Activated T-cell treated with anti-CD3 and anti-CD28 coated beads, Interleukin-2, amount 50 U/mL, for 4 hours (primary cell): ENCODE measurements around the gene GIPC1. TPM values are rescaled to one million over a fixed set of nuclear protein-coding genes. Genes with fewer than 3 reads are reported as not detected.
"Not testable (repeated sequence)": the region's sequence is repeated elsewhere in the genome, so short reads cannot be mapped to it uniquely, and the experiment has no call there.

ENCODE experiments used
- ATAC-seq, 2 donors: fragments of 200-7000 bp; cut with Tn5 transposase; one replicate each; pipeline ENCODE4 v1.10.0; 2021
- DNase-seq: peaks from one replicate; pipeline ENCODE4 v3.0.0-alpha.2; 2020
- H3K27me3 Mint-ChIP-seq: one replicate; pipeline ENCODE4 v1.8.0; 2021; ENCODE audit warnings: low read depth, mixed read lengths
- H3K36me3 Mint-ChIP-seq: one replicate; pipeline ENCODE4 v1.8.0; 2022; ENCODE audit warnings: mixed read lengths; ENCODE audit not compliant: insufficient read depth
- H3K4me1 Mint-ChIP-seq: one replicate; pipeline ENCODE4 v1.8.0; 2021; ENCODE audit warnings: low read depth, mixed read lengths
- H3K4me3 Mint-ChIP-seq: one replicate; pipeline ENCODE4 v1.8.0; 2021; ENCODE audit warnings: mild to moderate bottlenecking, moderate library complexity, mixed read lengths
- H3K9me3 Mint-ChIP-seq: one replicate; pipeline ENCODE4 v1.8.0; 2021; ENCODE audit warnings: mixed read lengths
- total RNA-seq, 3 donors: library from RNA; stranded (reverse); gene quantifications; one replicate each; pipeline ENCODE4 v1.2.1, GENCODE V29; 2021

Gene GIPC1
- total RNA-seq, 3 donors from 2014 or later: 42.5 to 49.8 (median 44.3) TPM

DNA sequence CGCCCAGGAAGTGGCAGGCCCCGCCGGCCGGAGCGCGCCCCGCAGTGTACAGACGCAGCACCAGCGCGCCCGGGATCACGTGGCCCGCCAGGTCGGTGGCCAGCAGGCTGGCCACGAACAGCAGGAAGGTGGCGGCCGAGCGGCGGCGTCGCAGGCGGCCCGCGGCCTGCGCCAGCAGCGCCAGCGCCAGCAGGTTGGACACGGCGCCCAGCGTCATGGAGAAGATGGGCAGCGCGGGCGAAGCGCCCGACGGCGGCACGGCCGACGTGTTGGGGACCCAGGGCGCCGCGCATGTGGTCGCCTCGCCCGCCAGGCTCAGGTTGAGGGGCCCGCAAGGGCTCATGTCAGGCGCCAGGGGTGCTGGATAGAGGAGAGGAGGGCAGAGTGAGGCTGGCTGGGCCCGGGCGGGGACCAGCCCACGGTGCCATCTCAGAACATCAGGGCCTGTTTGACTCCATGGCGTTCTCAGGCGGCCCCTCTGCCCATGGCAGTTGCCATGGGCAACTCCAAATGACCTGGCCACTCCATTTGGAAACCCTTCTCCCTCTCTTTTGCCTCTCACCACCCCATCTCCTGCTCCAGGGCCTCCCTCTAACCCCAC is 21.8 kb downstream of the GIPC1 start:
- DNase-seq: no peak

DNA sequence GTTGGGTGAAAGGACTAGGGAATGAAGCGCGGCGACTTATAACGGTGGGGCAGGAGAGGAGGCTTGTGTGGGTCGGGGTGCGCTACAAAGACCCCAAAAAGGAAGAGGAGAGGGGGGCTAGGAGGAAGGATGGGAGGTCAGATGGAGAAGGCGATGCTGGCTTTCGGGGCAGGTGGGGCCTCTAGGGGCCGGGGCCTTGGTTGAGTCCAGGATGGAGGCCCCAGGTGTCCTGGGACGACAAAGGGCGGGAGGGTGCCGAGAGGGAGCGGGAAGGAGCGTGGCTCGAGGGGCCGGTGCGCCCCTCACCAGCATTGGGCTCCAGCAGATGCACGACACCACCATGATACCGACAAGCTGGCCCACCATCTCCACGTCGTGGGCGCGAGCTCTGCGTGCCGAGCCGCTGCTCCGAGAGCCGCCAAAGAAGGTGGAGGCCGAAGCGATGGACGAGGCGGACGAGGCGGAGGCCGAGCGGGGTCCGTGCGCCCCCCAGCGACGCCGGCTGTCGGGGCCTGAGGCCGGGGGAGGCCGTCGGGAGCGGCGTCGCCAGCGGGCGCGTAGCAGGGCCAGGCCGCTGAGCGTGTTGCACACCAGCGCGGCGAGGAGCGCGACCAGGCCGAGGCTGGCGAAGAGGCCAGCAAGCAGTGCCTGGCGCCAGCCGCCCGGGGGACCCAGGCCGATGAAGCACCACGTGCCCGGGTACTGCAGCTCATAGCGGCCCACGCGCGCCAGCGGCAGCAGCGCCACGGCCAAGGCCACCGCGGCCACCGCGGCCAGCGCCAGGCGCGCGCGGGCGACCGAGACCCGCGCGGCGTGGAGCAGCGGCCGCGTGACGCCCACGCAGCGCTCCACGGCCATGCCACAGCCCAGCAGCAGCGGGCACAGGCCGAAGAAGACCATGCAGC is 22.6 kb downstream of the GIPC1 start:
- Mint-ChIP-seq H3K36me3 (peaks cover 4% of the 10 kb centered on the region), H3K4me1 (peaks cover 32% of the 10 kb centered on the region), H3K4me3 (peak overlapping the region; percentile 31), H3K27me3 (peaks cover 22% of the 10 kb centered on the region), H3K9me3 (no peaks in the 10 kb centered on the region)
- no peak for DNase-seq
- ATAC-seq: no peak

More for the DNA sequence above, 21.8 kb downstream of the GIPC1 start:
- H3K27me3 Mint-ChIP-seq: peaks cover 22% of the 10 kb centered on the region
- no peak for ATAC-seq
- H3K36me3 Mint-ChIP-seq: peaks cover 3% of the 10 kb centered on the region
- no peaks in the 10 kb centered on the region for H3K9me3 Mint-ChIP-seq
- H3K4me1 Mint-ChIP-seq: peaks cover 32% of the 10 kb centered on the region
- no peak overlapping the region for H3K4me3 Mint-ChIP-seq

DNA sequence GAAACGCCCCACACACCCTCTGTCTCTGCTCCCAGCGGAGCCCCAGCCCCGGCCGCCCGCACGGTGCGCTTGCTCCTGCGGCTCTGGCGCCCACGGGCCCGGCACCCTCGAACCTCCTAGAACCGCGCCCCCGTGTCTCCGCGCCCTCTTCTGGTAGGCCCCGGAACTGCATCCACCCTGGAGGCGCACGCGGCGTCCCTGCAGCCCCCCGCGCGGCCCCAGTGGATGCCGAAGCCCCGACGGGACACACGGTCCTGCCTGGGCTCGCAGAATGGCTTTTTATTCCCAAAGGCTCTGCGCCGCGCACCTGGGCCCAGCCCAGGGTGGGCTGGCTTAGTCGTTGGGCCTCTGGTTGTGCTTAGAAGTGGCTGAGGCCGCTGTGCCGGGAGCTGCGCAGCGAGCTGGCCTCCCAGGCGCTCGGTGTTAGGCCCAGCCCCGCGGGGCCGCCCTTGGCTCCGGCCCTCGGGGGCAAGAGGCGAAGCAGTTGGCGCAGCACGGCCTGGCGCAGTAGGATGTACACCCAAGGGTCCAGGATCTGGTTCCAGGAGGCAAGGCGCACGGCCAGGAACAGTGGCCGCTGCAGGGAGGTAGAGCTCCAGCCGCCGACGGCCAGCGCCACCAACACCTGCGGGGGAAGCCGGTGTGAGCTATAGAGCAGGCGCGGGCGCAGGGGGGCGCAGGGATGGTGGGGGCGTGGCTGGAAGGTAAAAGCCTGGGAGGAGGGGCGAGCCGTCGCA is 23.6 kb downstream of the GIPC1 start:
- Mint-ChIP-seq H3K9me3 (no peaks in the 10 kb centered on the region), H3K4me3 (peak overlapping the region; percentile 24), H3K36me3 (peaks cover 9% of the 10 kb centered on the region), H3K27me3 (peaks cover 22% of the 10 kb centered on the region), H3K4me1 (peaks cover 32% of the 10 kb centered on the region)
- ATAC-seq: peak; percentile 70
- DNase-seq: peak; percentile 91

DNA sequence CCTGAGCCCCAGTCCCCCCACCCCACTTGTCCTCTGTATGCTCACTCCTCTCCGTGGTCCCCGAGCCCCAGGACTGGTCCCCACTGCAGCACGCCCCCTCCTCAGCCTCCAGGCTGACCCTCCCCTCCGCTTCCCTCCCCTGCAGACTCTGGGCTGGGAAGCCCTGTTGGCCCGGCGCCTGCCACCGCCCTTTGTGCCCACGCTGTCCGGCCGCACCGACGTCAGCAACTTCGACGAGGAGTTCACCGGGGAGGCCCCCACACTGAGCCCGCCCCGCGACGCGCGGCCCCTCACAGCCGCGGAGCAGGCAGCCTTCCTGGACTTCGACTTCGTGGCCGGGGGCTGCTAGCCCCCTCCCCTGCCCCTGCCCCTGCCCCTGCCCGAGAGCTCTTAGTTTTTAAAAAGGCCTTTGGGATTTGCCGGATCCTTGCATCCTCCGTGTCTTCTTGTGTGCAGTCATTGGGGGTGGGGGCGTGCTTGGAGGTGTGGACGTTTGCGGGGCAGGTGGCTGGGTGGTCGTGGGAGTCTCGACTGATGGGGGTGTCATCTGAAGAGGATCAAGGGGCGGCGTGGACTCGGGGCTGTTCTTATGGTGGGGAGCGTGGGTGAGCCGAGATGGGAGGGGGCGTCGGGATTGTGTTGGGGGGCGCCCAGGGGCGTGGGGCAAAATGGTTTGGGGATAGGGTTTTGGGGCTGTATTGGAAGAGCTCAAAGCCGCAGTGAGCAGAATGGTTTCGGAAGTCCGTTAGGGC is 24.3 kb downstream of the GIPC1 start:
- ATAC-seq (no peak), DNase-seq (no peak)
- no peaks in the 10 kb centered on the region for H3K9me3 Mint-ChIP-seq
- peaks cover 30% of the 10 kb centered on the region for H3K4me1 Mint-ChIP-seq
- no peak overlapping the region for H3K4me3 Mint-ChIP-seq
- peaks cover 21% of the 10 kb centered on the region for H3K27me3 Mint-ChIP-seq
- peaks cover 9% of the 10 kb centered on the region for H3K36me3 Mint-ChIP-seq

DNA sequence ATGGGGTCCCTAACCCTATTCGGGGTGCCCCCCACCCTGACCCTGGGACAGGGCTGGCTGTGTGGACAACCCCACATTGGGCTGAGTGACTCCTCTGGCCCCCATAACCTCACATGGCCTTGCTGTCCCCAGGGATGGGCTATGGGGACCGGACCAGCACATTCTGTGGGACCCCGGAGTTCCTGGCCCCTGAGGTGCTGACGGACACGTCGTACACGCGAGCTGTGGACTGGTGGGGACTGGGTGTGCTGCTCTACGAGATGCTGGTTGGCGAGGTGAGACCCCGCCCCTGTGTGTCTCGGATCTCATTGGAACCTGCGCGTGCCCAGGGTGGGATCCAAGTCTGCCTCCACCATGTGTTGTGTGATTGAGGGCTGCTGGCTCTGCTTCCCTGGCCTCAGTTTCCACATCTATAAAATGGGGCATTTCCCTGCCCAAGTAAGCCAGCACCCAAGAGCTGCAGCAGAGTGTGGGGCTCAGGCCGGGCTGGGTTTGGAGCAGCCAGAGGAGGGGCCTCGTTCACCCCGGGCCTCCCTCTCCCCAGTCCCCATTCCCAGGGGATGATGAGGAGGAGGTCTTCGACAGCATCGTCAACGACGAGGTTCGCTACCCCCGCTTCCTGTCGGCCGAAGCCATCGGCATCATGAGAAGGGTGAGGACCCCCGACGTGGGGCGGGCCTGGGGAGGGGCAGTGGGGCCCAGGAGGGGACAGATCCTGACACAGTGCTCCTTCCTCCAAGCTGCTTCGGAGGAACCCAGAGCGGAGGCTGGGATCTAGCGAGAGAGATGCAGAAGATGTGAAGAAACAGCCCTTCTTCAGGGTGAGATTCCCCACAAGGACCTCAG is 25.7 kb downstream of the GIPC1 start:
- no peaks in the 10 kb centered on the region for H3K9me3 Mint-ChIP-seq

DNA sequence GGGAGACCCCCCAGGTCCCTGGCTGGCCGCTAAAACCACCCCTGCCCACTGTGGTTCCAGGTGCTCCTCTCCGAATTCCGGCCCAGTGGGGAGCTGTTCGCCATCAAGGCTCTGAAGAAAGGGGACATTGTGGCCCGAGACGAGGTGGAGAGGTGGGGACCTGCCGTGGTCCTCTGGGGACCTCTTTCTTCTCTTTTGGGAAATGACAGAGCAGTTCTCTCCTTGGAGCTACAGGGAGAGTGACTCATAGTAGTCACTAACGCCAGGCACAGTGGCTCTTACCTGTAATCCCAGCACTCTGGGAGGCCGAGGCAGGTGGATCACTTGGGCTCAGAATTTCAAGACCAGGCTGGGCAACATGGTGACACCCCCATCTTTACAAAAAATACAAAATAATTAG is 28.1 kb downstream of the GIPC1 start:
- no peak overlapping the region for H3K4me3 Mint-ChIP-seq
- H3K36me3 Mint-ChIP-seq: peaks cover 16% of the 10 kb centered on the region

More for the DNA sequence above, 25.7 kb downstream of the GIPC1 start:
- no peak for DNase-seq
- Mint-ChIP-seq H3K36me3 (peaks cover 9% of the 10 kb centered on the region), H3K4me3 (no peak overlapping the region), H3K4me1 (peaks cover 17% of the 10 kb centered on the region), H3K27me3 (peaks cover 14% of the 10 kb centered on the region)
- ATAC-seq: no peak

DNA sequence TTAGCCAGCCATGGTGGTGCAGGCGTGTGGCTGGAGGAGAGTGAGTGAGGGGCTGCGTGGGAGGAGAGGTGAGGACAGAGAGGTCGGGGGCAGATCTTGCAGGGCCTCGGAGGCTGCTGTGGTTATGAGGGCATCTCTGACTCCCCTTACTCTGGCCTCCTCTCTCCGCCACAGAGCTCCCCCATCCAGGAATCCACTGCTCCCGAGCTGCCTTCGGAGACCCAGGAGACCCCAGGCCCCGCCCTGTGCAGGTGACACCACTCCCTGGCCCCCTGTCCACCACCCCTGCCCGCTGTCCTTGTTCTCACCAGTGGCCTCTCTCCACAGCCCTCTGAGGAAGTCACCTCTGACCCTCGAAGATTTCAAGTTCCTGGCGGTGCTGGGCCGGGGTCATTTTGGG is 28.5 kb downstream of the GIPC1 start:
- Mint-ChIP-seq H3K4me1 (peaks cover 4% of the 10 kb centered on the region), H3K36me3 (peaks cover 20% of the 10 kb centered on the region)

More for the DNA sequence above, 28.1 kb downstream of the GIPC1 start:
- DNase-seq (no peak), ATAC-seq (no peak)
- H3K27me3 Mint-ChIP-seq: peaks cover 2% of the 10 kb centered on the region
- H3K4me1 Mint-ChIP-seq: peaks cover 5% of the 10 kb centered on the region
- no peaks in the 10 kb centered on the region for H3K9me3 Mint-ChIP-seq

DNA sequence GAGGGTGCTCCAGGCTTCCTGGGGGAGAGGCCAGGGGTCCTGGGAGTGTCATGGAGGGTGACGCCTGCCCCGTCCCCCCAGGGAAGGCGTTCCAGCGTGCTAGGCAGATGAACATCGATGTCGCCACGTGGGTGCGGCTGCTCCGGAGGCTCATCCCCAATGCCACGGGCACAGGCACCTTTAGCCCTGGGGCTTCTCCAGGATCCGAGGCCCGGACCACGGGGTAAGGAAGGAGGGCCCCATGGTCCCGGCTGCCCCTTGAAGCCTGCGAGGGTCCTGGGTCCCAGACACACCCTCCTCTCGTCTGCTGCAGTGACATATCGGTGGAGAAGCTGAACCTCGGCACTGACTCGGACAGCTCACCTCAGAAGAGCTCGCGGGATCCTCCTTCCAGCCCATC is 32.2 kb downstream of the GIPC1 start:
- Mint-ChIP-seq H3K9me3 (no peaks in the 10 kb centered on the region), H3K27me3 (no peaks in the 10 kb centered on the region), H3K4me3 (no peak overlapping the region), H3K4me1 (peaks cover 2% of the 10 kb centered on the region), H3K36me3 (peaks cover 28% of the 10 kb centered on the region)
- DNase-seq (no peak), ATAC-seq (no peak)

More for the DNA sequence above, 28.5 kb downstream of the GIPC1 start:
- Mint-ChIP-seq H3K9me3 (no peaks in the 10 kb centered on the region), H3K4me3 (no peak overlapping the region), H3K27me3 (no peaks in the 10 kb centered on the region)
- ATAC-seq: no peak
- DNase-seq: no peak

DNA sequence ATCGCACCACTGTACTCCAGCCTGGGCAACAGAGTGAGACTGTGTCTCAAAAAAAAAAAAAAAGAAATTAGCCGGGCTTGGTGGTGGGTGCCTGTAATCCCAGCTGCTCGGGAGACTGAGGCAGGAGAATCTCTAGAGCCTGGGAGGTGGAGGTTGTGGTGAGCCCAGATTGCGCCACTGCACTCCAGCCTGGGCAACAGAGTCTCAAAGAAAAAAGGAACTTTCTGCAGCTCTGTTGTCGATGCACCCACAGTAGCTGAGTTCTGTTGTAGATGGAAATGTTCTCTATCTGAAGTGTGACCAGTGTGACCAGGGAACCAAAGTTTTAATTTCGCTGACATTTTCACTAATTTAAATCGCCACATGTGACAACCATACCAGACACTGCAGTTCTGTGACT is 33.5 kb downstream of the GIPC1 start:
- H3K4me1 Mint-ChIP-seq, H3K4me3 Mint-ChIP-seq, H3K9me3 Mint-ChIP-seq, DNase-seq, ATAC-seq, H3K27me3 Mint-ChIP-seq: not testable (repeated sequence)
- H3K36me3 Mint-ChIP-seq: peaks cover 23% of the 10 kb centered on the region

DNA sequence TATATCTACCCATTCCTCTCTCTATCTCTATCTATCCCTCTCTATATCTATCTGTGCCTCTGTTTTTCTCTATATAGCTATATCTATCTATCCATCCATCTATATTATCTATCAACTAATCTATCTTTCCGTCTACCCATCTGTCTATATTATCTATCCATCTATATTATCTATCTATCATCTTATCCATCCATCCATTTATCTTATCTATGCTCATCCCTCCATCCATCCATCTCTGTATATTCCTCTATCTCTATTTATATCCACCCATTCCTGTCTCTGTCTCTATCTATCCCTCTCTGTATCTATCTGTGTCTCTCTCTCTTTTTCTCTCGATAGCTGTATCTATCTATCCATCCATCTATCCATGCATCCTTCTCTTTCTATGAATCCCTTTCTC is 35.0 kb downstream of the GIPC1 start:
- H3K9me3 Mint-ChIP-seq: no peaks in the 10 kb centered on the region
- no peak overlapping the region for H3K4me3 Mint-ChIP-seq
- DNase-seq: no peak
- ATAC-seq: no peak
- H3K36me3 Mint-ChIP-seq: peaks cover 24% of the 10 kb centered on the region
- no peaks in the 10 kb centered on the region for H3K27me3 Mint-ChIP-seq
- H3K4me1 Mint-ChIP-seq: peaks cover 2% of the 10 kb centered on the region

DNA sequence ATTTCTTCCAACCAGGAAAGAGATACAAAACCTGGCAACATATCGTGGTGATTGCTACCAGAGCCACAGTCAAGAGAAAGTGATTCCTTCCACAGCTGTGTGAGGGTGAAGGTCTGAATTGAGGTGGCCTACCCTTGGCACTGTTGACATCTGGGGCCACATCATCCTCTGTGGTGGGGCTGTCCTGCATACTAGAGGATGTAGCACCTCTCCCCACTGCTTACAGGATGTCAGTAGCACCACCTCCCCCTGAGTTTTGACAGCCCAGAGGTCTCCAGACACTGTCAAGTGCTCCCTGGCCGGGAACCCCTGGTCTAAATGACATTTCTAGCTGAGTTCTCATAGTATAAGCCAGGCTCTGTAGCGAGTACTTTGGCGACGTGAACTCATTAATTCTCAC is 36.2 kb downstream of the GIPC1 start:
- no peaks in the 10 kb centered on the region for H3K27me3 Mint-ChIP-seq
- DNase-seq (no peak), ATAC-seq (peak in 1 of 2 donors; percentile 90)
- H3K36me3 Mint-ChIP-seq: peaks cover 21% of the 10 kb centered on the region
- H3K4me3 Mint-ChIP-seq: no peak overlapping the region
- peaks cover 2% of the 10 kb centered on the region for H3K4me1 Mint-ChIP-seq
- H3K9me3 Mint-ChIP-seq: no peaks in the 10 kb centered on the region

DNA sequence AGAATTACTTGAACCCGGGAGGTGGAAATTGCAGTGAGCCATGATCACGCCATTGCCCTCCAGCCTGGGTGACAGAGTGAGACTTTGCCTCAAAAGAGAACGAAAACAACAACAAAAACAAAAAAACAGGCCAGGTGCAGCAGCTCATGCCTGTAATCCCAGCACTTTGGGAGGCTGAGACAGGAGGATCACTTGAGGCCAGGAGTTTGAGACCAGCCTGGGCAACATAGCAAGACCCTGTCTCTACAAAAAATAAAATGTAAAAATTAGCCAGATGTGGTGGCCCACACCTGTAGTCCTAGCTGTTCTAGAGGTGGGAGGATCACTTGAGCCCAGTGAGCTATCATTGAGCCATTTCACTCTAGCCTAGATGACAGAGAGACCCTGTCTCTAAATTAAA is 43.6 kb downstream of the GIPC1 start:
- Mint-ChIP-seq H3K36me3 (peaks cover 29% of the 10 kb centered on the region), H3K4me1 (peaks cover 12% of the 10 kb centered on the region)
- not testable (repeated sequence) for DNase-seq, H3K9me3 Mint-ChIP-seq, H3K4me3 Mint-ChIP-seq, ATAC-seq, H3K27me3 Mint-ChIP-seq

DNA sequence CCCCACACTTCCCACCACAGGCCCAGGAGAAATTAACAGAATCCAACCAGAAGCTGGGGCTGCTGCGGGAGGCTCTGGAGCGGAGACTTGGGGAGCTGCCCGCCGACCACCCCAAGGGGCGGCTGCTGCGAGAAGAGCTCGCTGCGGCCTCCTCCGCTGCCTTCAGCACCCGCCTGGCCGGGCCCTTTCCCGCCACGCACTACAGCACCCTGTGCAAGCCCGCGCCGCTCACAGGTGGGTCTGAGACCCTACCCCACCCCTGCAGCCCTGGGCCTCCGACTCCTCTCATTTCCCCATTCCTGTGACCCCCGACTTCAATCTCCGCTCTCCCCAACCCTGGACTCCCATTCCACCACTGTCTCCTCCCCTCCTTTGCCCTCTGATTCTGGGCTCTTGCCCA is 45.1 kb downstream of the GIPC1 start:
- ATAC-seq: no peak
- peaks cover 36% of the 10 kb centered on the region for H3K36me3 Mint-ChIP-seq

More for the DNA sequence above, 45.1 kb downstream of the GIPC1 start:
- no peaks in the 10 kb centered on the region for H3K9me3 Mint-ChIP-seq
- H3K27me3 Mint-ChIP-seq: no peaks in the 10 kb centered on the region
- DNase-seq: no peak
- H3K4me1 Mint-ChIP-seq: peaks cover 12% of the 10 kb centered on the region
- H3K4me3 Mint-ChIP-seq: no peak overlapping the region
